LNCaP clone FGC (cell line): ENCODE measurements around the gene ALG12.

Source experiments
- DNase-seq: peaks from one replicate; pipeline ENCODE4 v3.0.0-alpha.2; 2011; ENCODE audit warnings: low read depth
- H3K4me3 ChIP-seq: 2 replicates; pipeline ENCODE4 v1.5.1; 2011; ENCODE audit warnings: mild to moderate bottlenecking, low read depth, low read length, control low read depth
- TF ChIP-seq, protein P1 (sequence below): IDR thresholded peaks from 2 replicates; pipeline ENCODE4 v1.5.1; 2012; ENCODE audit warnings: mild to moderate bottlenecking; ENCODE audit not compliant: control insufficient read depth, insufficient read depth; ENCODE audit errors: extremely low read depth

The ALG12 gene

GRCh38 chr22:49884503-49885260, 33.6 kb downstream of the ALG12 start:
- TF ChIP-seq, protein P1, sequence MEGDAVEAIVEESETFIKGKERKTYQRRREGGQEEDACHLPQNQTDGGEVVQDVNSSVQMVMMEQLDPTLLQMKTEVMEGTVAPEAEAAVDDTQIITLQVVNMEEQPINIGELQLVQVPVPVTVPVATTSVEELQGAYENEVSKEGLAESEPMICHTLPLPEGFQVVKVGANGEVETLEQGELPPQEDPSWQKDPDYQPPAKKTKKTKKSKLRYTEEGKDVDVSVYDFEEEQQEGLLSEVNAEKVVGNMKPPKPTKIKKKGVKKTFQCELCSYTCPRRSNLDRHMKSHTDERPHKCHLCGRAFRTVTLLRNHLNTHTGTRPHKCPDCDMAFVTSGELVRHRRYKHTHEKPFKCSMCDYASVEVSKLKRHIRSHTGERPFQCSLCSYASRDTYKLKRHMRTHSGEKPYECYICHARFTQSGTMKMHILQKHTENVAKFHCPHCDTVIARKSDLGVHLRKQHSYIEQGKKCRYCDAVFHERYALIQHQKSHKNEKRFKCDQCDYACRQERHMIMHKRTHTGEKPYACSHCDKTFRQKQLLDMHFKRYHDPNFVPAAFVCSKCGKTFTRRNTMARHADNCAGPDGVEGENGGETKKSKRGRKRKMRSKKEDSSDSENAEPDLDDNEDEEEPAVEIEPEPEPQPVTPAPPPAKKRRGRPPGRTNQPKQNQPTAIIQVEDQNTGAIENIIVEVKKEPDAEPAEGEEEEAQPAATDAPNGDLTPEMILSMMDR = no peak
- DNase-seq = no peak
- H3K4me3 ChIP-seq = no peak overlapping the region

- TF ChIP-seq, protein P1 = no peak
- no peak for DNase-seq
Measured at GRCh38 chr22:49884075-49884474, 34.2 kb downstream of the ALG12 start.

GRCh38 chr22:49883294-49883640, 35.0 kb downstream of the ALG12 start:
- no peak for DNase-seq
- no peak overlapping the region for H3K4me3 ChIP-seq
- TF ChIP-seq, protein P1 = no peak

More at GRCh38 chr22:49884075-49884474, 34.2 kb downstream of the ALG12 start:
- H3K4me3 ChIP-seq = no peak overlapping the region

GRCh38 chr22:49882519-49883293, 35.5 kb downstream of the ALG12 start:
- no peak for DNase-seq
- H3K4me3 ChIP-seq = no peak overlapping the region
- TF ChIP-seq, protein P1 = no peak

GRCh38 chr22:49881856-49882255, 36.4 kb downstream of the ALG12 start:
- DNase-seq = no peak
- TF ChIP-seq, protein P1 = no peak
- no peak overlapping the region for H3K4me3 ChIP-seq

- TF ChIP-seq, protein P1 = no peak
- no peak for DNase-seq
- no peak overlapping the region for H3K4me3 ChIP-seq
Measured at GRCh38 chr22:49880281-49880680, 38.0 kb downstream of the ALG12 start.
